ENCODE measurements around the gene RXRA. TPM values are rescaled to one million over a fixed set of nuclear protein-coding genes. Genes with fewer than 3 reads are reported as not detected.
A peak's percentile ranks its signal among the peaks of the same experiment; 100 is the strongest.

The RXRA gene
- total RNA-seq, 1 donor from 2014 or later, result 83.3 TPM

DNA sequence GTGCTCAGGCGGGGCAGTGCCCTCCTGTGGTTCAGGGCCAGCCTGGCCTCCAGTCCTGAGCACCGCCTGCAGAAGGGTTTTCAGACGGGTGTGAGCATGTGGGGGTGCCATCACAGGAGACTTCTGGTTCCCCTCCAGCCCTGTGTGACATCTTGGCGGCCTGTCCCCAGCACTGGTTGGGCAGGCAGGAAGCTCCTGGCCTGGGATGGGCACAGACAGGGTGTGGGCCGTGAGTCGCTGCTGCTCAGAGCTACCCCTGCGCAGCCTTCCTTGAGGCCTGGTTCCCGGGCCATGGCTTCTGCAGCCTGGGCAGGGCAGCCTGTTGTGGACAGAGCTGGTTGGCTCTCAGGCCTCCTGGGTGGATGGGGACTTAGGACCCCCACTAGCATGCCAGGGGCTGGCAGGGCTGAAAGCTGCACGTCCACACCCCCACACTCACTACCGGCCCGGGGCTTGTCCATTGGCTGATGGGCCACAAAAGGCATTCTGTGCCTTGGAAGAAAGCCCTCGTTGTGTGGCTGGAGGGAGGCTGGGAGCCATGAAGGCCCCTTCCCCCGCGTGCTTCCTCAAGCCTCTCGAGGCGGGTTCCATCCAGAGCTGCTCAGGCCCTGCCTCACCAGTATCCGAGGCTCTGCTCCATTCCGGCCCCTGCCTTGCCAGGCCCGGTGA lies 58.7 kb downstream of the RXRA start:
- TF ChIP-seq, protein P1, sequence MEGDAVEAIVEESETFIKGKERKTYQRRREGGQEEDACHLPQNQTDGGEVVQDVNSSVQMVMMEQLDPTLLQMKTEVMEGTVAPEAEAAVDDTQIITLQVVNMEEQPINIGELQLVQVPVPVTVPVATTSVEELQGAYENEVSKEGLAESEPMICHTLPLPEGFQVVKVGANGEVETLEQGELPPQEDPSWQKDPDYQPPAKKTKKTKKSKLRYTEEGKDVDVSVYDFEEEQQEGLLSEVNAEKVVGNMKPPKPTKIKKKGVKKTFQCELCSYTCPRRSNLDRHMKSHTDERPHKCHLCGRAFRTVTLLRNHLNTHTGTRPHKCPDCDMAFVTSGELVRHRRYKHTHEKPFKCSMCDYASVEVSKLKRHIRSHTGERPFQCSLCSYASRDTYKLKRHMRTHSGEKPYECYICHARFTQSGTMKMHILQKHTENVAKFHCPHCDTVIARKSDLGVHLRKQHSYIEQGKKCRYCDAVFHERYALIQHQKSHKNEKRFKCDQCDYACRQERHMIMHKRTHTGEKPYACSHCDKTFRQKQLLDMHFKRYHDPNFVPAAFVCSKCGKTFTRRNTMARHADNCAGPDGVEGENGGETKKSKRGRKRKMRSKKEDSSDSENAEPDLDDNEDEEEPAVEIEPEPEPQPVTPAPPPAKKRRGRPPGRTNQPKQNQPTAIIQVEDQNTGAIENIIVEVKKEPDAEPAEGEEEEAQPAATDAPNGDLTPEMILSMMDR (IDR thresholded peaks at IDR 0.05; ENCODE audit: unreplicated experiment), result no peak
- Mint-ChIP-seq H3K4me3 (ENCODE audit: unreplicated experiment) (no peak overlapping the region), H3K4me1 (ENCODE audit: unreplicated experiment) (peaks cover 26% of the 10 kb centered on the region), H3K27ac (ENCODE audit: unreplicated experiment) (no peak overlapping the region), H3K36me3 (ENCODE audit: low read depth, unreplicated experiment) (peaks cover 4% of the 10 kb centered on the region), H3K9me3 (ENCODE audit: unreplicated experiment) (no peaks in the 10 kb centered on the region), H3K27me3 (ENCODE audit: unreplicated experiment) (peaks cover 10% of the 10 kb centered on the region)
- no peak for DNase-seq (ENCODE audit: low spot score)

DNA sequence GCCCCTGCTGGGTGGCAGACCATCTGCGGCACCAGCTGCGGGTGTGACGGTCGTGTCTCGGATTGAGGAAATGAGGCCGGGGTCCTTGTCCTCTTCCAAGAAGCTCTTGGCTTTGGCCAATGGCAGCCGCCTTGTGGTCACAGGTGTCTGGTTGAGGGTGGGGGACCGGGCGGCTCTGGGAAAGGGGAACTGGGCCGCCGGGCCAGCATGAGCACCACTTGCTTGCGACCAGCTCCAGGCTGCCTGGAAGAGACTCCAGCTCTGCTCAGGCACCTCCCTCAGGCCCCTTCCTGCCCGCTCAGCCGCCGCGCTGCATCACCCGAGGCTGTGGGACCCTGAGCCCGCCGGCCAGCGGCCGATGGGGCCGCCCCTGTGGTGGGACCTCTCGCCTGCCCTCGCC lies 59.7 kb downstream of the RXRA start:
- H3K27ac Mint-ChIP-seq (ENCODE audit: unreplicated experiment), result no peak overlapping the region
- H3K36me3 Mint-ChIP-seq (ENCODE audit: low read depth, unreplicated experiment), result peaks cover 4% of the 10 kb centered on the region
- H3K9me3 Mint-ChIP-seq (ENCODE audit: unreplicated experiment), result no peaks in the 10 kb centered on the region
- TF ChIP-seq, protein P1 (IDR thresholded peaks at IDR 0.05; ENCODE audit: unreplicated experiment), result no peak
- DNase-seq (ENCODE audit: low spot score), result no peak
- peaks cover 25% of the 10 kb centered on the region for H3K4me1 Mint-ChIP-seq (ENCODE audit: unreplicated experiment)
- peaks cover 10% of the 10 kb centered on the region for H3K27me3 Mint-ChIP-seq (ENCODE audit: unreplicated experiment)
- H3K4me3 Mint-ChIP-seq (ENCODE audit: unreplicated experiment), result no peak overlapping the region

DNA sequence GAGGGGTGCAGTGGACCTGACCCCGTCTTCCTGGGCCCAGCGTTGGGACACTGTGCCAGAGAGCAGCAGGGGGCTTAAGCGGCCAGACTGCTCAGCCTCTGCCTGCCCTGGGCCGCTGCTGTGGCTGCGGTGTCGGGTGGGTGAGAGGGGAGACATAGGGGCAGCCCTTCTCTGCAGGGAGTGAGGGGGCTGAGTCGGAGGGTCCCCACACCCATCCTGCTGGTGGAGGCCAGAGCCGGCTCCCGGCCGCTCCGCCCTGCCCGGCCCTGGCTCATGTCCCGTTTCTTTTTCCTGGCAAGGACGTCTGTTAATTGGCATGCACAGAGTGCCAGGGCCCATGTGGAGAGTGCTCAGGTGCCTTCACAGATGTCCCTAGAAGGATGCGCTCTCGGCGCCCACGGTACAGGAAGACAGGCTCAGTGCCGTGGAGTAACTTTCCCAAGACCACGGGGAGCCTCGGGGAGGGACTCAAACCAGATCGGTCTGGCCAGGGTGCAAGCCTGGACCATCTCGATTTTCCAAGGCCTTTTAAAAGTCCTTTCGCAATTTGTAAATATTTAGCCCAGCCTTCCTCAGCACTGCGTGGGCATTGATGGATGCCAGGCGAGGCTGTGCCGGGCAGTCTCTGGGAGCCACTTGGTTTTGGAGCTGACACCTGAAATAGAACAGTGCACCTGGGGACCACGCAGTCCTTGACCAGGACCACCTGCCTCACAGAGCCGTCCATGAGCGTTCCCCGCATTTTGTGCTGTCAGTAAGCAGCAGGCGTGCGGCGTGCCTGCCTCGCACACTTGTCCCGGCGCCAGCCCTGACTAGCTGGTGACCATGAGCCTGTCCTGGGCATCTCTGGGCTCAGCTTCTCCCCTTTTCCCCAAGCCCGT lies 60.9 kb downstream of the RXRA start:
- no peak overlapping the region for H3K27ac Mint-ChIP-seq (ENCODE audit: unreplicated experiment)
- peaks cover 17% of the 10 kb centered on the region for H3K4me1 Mint-ChIP-seq (ENCODE audit: unreplicated experiment)
- TF ChIP-seq, protein P1 (IDR thresholded peaks at IDR 0.05; ENCODE audit: unreplicated experiment), result no peak
- no peak overlapping the region for H3K4me3 Mint-ChIP-seq (ENCODE audit: unreplicated experiment)
- no peaks in the 10 kb centered on the region for H3K9me3 Mint-ChIP-seq (ENCODE audit: unreplicated experiment)
- DNase-seq (ENCODE audit: low spot score), result no peak
- H3K27me3 Mint-ChIP-seq (ENCODE audit: unreplicated experiment), result peaks cover 7% of the 10 kb centered on the region
- H3K36me3 Mint-ChIP-seq (ENCODE audit: low read depth, unreplicated experiment), result peaks cover 4% of the 10 kb centered on the region

DNA sequence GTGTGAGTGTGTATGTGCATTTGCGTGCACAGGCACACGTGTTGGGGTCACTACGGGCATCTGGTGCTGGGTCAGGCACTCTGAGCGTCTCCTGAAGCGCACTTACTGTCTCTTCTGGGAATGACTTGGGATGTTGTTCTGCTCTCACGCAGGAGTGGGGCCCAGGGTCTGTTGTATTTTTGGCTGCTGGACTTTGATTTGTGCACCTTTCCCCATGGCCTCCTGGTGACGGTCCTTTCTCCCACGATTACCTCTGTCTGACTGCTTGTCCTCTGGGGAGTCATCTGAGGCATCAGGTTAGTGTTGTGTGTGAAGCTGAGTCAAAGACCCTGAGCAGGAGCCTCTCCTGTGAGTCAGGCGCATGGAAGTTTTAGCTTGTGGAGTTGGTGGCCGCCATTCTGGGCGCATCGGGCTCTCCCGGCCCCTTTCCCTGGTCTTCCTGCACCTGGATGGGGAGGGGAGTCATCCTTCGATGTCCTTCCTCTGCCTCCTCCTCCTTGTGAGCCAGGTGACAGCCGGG lies 62.1 kb downstream of the RXRA start:
- TF ChIP-seq, protein P1 (IDR thresholded peaks at IDR 0.05; ENCODE audit: unreplicated experiment), result no peak
- peak overlapping the region; percentile 18 for H3K27ac Mint-ChIP-seq (ENCODE audit: unreplicated experiment)
- no peaks in the 10 kb centered on the region for H3K9me3 Mint-ChIP-seq (ENCODE audit: unreplicated experiment)

More for the DNA sequence above, 62.1 kb downstream of the RXRA start:
- Mint-ChIP-seq H3K36me3 (ENCODE audit: low read depth, unreplicated experiment) (peaks cover 4% of the 10 kb centered on the region), H3K27me3 (ENCODE audit: unreplicated experiment) (peaks cover 10% of the 10 kb centered on the region), H3K4me3 (ENCODE audit: unreplicated experiment) (peak overlapping the region; percentile 57), H3K4me1 (ENCODE audit: unreplicated experiment) (peaks cover 19% of the 10 kb centered on the region)
- DNase-seq (ENCODE audit: low spot score), result no peak
